Measurements from ENCODE around the gene ZBTB49. TPM values are rescaled to one million over a fixed set of nuclear protein-coding genes. Genes with fewer than 3 reads are reported as not detected.

ZBTB49 gene
- total RNA-seq, 5 donors from 2014 or later (not counting 1 experiment from before 2014, with no cell fraction given) = 7.9 to 17.1 (median 11.4) TPM

GRCh38 chr4:4259484-4260100 is 30.5 kb upstream of the ZBTB49 start:
- no peak for ATAC-seq (replicated peaks in 1 of 4)
- Mint-ChIP-seq H3K27me3 (peaks cover 0 to 5% of the 10 kb centered on the region in 2 donors), H3K36me3 (no peaks in the 10 kb centered on the region), H3K4me1 (peaks cover 0 to 9% (median 8%) of the 10 kb centered on the region in 3 donors), H3K9me3 (no peaks in the 10 kb centered on the region), H3K4me3 (no peak overlapping the region), H3K27ac (no peak overlapping the region)
- ChIA-PET CTCF (interaction anchor here (0.6 to 2.9 kb wide), 20 partner anchors 8 to 173 kb away, joined by 3 to 21 read pairs (median 5); partner anchors contain the start of gene TMEM128 (in 1 of the 2)), POLR2A (interaction anchor here in 1 of 2 donors (0.5 to 0.7 kb wide), 2 partner anchors 11 to 14 kb away, joined by 3 read pairs; no protein-coding TSS in a partner anchor)
- peaks cover 0 to 1% of the 10 kb centered on the region in 2 experiments for H3K27me3 ChIP-seq (replicated peaks in 1 of 2; ENCODE audit: control insufficient read depth in 2 of 2, extremely low read depth in 1 of 2, insufficient read depth in 2 of 2, low read length in 1 of 2)
- H3K4me1 ChIP-seq (ENCODE audit: control insufficient read depth in 1 of 2, extremely low read depth in 1 of 2, insufficient read depth in 2 of 2, low read length in 2 of 2) = no peaks in the 10 kb centered on the region
- no peak overlapping the region for H3K27ac ChIP-seq (ENCODE audit: low read length)
- H3K9me3 ChIP-seq = no peaks in the 10 kb centered on the region
- DNase-seq = no peak
- H3K36me3 ChIP-seq (ENCODE audit: control insufficient read depth in 2 of 2, extremely low read depth in 1 of 2, insufficient read depth in 1 of 2, low read length in 1 of 2) = no peaks in the 10 kb centered on the region
- 83% methylated on average over 4 of the region's 9 CpGs for WGBS (ENCODE audit: insufficient coverage)
- no peak overlapping the region for H3K4me3 ChIP-seq (ENCODE audit: control insufficient read depth in 1 of 2, extremely low read depth in 1 of 2, low read length in 1 of 2)

GRCh38 chr4:4260185-4260751 is 29.8 kb upstream of the ZBTB49 start:
- POLR2A ChIA-PET = interaction anchor here in 1 of 2 donors (0.5 to 0.7 kb wide), 2 partner anchors 12 to 13 kb away, joined by 3 read pairs; no protein-coding TSS in a partner anchor
- DNase-seq (peak in 8 of 35 experiments; percentile 8 to 79 (median 19)), ATAC-seq (replicated peaks in 1 of 4) (peak; percentile 92 to 100 (median 96))
- CTCF ChIA-PET = interaction anchor here (0.6 to 2.9 kb wide), 22 partner anchors 8 to 388 kb away, joined by 3 to 21 read pairs (median 5); partner anchors contain the start of gene TMEM128 (in 1 of the 2)
- H3K27me3 ChIP-seq (replicated peaks in 1 of 2; ENCODE audit: control insufficient read depth in 2 of 2, extremely low read depth in 1 of 2, insufficient read depth in 2 of 2, low read length in 1 of 2) = no peaks in the 10 kb centered on the region
- Mint-ChIP-seq H3K27ac (peak overlapping the region; percentile 16 to 61), H3K4me3 (no peak overlapping the region), H3K27me3 (peaks cover 0 to 3% of the 10 kb centered on the region in 2 donors), H3K36me3 (no peaks in the 10 kb centered on the region), H3K4me1 (peaks cover 0 to 11% (median 10%) of the 10 kb centered on the region in 3 donors), H3K9me3 (no peaks in the 10 kb centered on the region)
- peaks cover 0 to 7% of the 10 kb centered on the region in 2 experiments for H3K4me1 ChIP-seq (ENCODE audit: control insufficient read depth in 1 of 2, extremely low read depth in 1 of 2, insufficient read depth in 2 of 2, low read length in 2 of 2)
- H3K4me3 ChIP-seq (ENCODE audit: control insufficient read depth in 1 of 2, extremely low read depth in 1 of 2, low read length in 1 of 2) = no peak overlapping the region
- H3K9me3 ChIP-seq = no peaks in the 10 kb centered on the region
- H3K27ac ChIP-seq (ENCODE audit: low read length) = no peak overlapping the region
- no peaks in the 10 kb centered on the region for H3K36me3 ChIP-seq (ENCODE audit: control insufficient read depth in 2 of 2, extremely low read depth in 1 of 2, insufficient read depth in 1 of 2, low read length in 1 of 2)
- no CpG with 5 or more reads among the region's 6 CpGs for WGBS (ENCODE audit: insufficient coverage)

GRCh38 chr4:4267981-4268380 is 22.1 kb upstream of the ZBTB49 start:
- Mint-ChIP-seq H3K4me1 (peaks cover 6 to 53% (median 38%) of the 10 kb centered on the region in 3 donors), H3K4me3 (peak overlapping the region in 2 of 3 donors; percentile 18 to 39), H3K27ac (peak overlapping the region; percentile 80 to 90), H3K36me3 (peaks cover 34% of the 10 kb centered on the region), H3K9me3 (no peaks in the 10 kb centered on the region), H3K27me3 (no peaks in the 10 kb centered on the region)
- Histone ChIP-seq H3K4me1 (ENCODE audit: control insufficient read depth in 1 of 2, extremely low read depth in 1 of 2, insufficient read depth in 2 of 2, low read length in 2 of 2) (peaks cover 0 to 53% of the 10 kb centered on the region in 2 experiments), H3K4me3 (ENCODE audit: control insufficient read depth in 1 of 2, extremely low read depth in 1 of 2, low read length in 1 of 2) (peak overlapping the region in 1 of 2 donors; percentile 2), H3K36me3 (ENCODE audit: control insufficient read depth in 2 of 2, extremely low read depth in 1 of 2, insufficient read depth in 1 of 2, low read length in 1 of 2) (peaks cover 8 to 27% of the 10 kb centered on the region in 2 donors), H3K9me3 (no peaks in the 10 kb centered on the region), H3K27me3 (replicated peaks in 1 of 2; ENCODE audit: control insufficient read depth in 2 of 2, extremely low read depth in 1 of 2, insufficient read depth in 2 of 2, low read length in 1 of 2) (no peaks in the 10 kb centered on the region), H3K27ac (ENCODE audit: low read length) (peak overlapping the region; percentile 100)
- no CpG with 5 or more reads among the region's 5 CpGs for WGBS (ENCODE audit: insufficient coverage)
- ChIA-PET CTCF (interaction anchor here in 1 of 2 donors (0.6 to 2.2 kb wide), 2 partner anchors 8 to 43 kb away, joined by 3 to 14 read pairs; no protein-coding TSS in a partner anchor), POLR2A (no interaction called here)
- DNase-seq (peak in 1 of 35 experiments; percentile 17), ATAC-seq (replicated peaks in 1 of 4) (no peak)

GRCh38 chr4:4268776-4269175 is 21.3 kb upstream of the ZBTB49 start:
- H3K27ac Mint-ChIP-seq = peak overlapping the region; percentile 92 to 95
- peaks cover 8 to 34% of the 10 kb centered on the region in 2 donors for H3K36me3 ChIP-seq (ENCODE audit: control insufficient read depth in 2 of 2, extremely low read depth in 1 of 2, insufficient read depth in 1 of 2, low read length in 1 of 2)
- WGBS (ENCODE audit: insufficient coverage) = no CpG with 5 or more reads among the region's 1 CpG
- H3K36me3 Mint-ChIP-seq = peaks cover 42% of the 10 kb centered on the region
- no peaks in the 10 kb centered on the region for H3K27me3 ChIP-seq (replicated peaks in 1 of 2; ENCODE audit: control insufficient read depth in 2 of 2, extremely low read depth in 1 of 2, insufficient read depth in 2 of 2, low read length in 1 of 2)
- peak overlapping the region; percentile 100 for H3K27ac ChIP-seq (ENCODE audit: low read length)
- no peaks in the 10 kb centered on the region for H3K9me3 ChIP-seq
- peaks cover 6 to 53% (median 38%) of the 10 kb centered on the region in 3 donors for H3K4me1 Mint-ChIP-seq
- ChIA-PET POLR2A (no interaction called here), CTCF (interaction anchor here in 1 of 2 donors (2.2 kb wide), 1 partner anchor 9 kb away, joined by 14 read pairs; no protein-coding TSS in a partner anchor)
- H3K9me3 Mint-ChIP-seq = no peaks in the 10 kb centered on the region
- peaks cover 0 to 53% of the 10 kb centered on the region in 2 experiments for H3K4me1 ChIP-seq (ENCODE audit: control insufficient read depth in 1 of 2, extremely low read depth in 1 of 2, insufficient read depth in 2 of 2, low read length in 2 of 2)
- peak overlapping the region in 1 of 2 donors; percentile 51 for H3K4me3 ChIP-seq (ENCODE audit: control insufficient read depth in 1 of 2, extremely low read depth in 1 of 2, low read length in 1 of 2)
- no peaks in the 10 kb centered on the region for H3K27me3 Mint-ChIP-seq
- peak overlapping the region; percentile 47 to 75 (median 75) for H3K4me3 Mint-ChIP-seq
- ATAC-seq (replicated peaks in 1 of 4) = no peak
- DNase-seq = no peak

GRCh38 chr4:4269331-4269731 is 20.7 kb upstream of the ZBTB49 start:
- Histone ChIP-seq H3K27me3 (replicated peaks in 1 of 2; ENCODE audit: control insufficient read depth in 2 of 2, extremely low read depth in 1 of 2, insufficient read depth in 2 of 2, low read length in 1 of 2) (no peaks in the 10 kb centered on the region), H3K27ac (ENCODE audit: low read length) (peak overlapping the region; percentile 100), H3K4me3 (ENCODE audit: control insufficient read depth in 1 of 2, extremely low read depth in 1 of 2, low read length in 1 of 2) (peak overlapping the region in 1 of 2 donors; percentile 51), H3K4me1 (ENCODE audit: control insufficient read depth in 1 of 2, extremely low read depth in 1 of 2, insufficient read depth in 2 of 2, low read length in 2 of 2) (peaks cover 0 to 53% of the 10 kb centered on the region in 2 experiments), H3K9me3 (no peaks in the 10 kb centered on the region), H3K36me3 (ENCODE audit: control insufficient read depth in 2 of 2, extremely low read depth in 1 of 2, insufficient read depth in 1 of 2, low read length in 1 of 2) (peaks cover 11 to 40% of the 10 kb centered on the region in 2 donors)
- WGBS (ENCODE audit: insufficient coverage) = 56% methylated on average over 4 of the region's 11 CpGs
- H3K4me3 Mint-ChIP-seq = peak overlapping the region; percentile 47 to 75 (median 75)
- H3K9me3 Mint-ChIP-seq = no peaks in the 10 kb centered on the region
- ATAC-seq (replicated peaks in 1 of 4) (peak; percentile 64 to 86 (median 76)), DNase-seq (peak in 34 of 35 experiments; percentile 18 to 77 (median 42))
- H3K27me3 Mint-ChIP-seq = no peaks in the 10 kb centered on the region
- H3K4me1 Mint-ChIP-seq = peaks cover 6 to 53% (median 38%) of the 10 kb centered on the region in 3 donors
- ChIA-PET POLR2A (interaction anchor here in 1 of 2 donors (0.7 kb wide), 1 partner anchor 22 kb away, joined by 8 read pairs; the partner anchor contains the start of gene TMEM128), CTCF (interaction anchor here in 1 of 2 donors (2.1 to 2.2 kb wide), 2 partner anchors 9 kb away, joined by 11 to 14 read pairs; no protein-coding TSS in a partner anchor)
- H3K36me3 Mint-ChIP-seq = peaks cover 45% of the 10 kb centered on the region
- H3K27ac Mint-ChIP-seq = peak overlapping the region; percentile 92 to 95

GRCh38 chr4:4269856-4270255 is 20.2 kb upstream of the ZBTB49 start:
- CTCF ChIA-PET = interaction anchor here in 1 of 2 donors (0.6 to 2.1 kb wide), 2 partner anchors 9 to 33 kb away, joined by 3 to 11 read pairs; no protein-coding TSS in a partner anchor

More at GRCh38 chr4:4269856-4270255, 20.2 kb upstream of the ZBTB49 start:
- Histone ChIP-seq H3K4me1 (ENCODE audit: control insufficient read depth in 1 of 2, extremely low read depth in 1 of 2, insufficient read depth in 2 of 2, low read length in 2 of 2) (peaks cover 0 to 51% of the 10 kb centered on the region in 2 experiments), H3K4me3 (ENCODE audit: control insufficient read depth in 1 of 2, extremely low read depth in 1 of 2, low read length in 1 of 2) (peak overlapping the region in 1 of 2 donors; percentile 51), H3K36me3 (ENCODE audit: control insufficient read depth in 2 of 2, extremely low read depth in 1 of 2, insufficient read depth in 1 of 2, low read length in 1 of 2) (peaks cover 12 to 45% of the 10 kb centered on the region in 2 donors), H3K27me3 (replicated peaks in 1 of 2; ENCODE audit: control insufficient read depth in 2 of 2, extremely low read depth in 1 of 2, insufficient read depth in 2 of 2, low read length in 1 of 2) (no peaks in the 10 kb centered on the region), H3K27ac (ENCODE audit: low read length) (peak overlapping the region; percentile 100), H3K9me3 (no peaks in the 10 kb centered on the region)
- ATAC-seq (replicated peaks in 1 of 4) (peak; percentile 46 to 82 (median 78)), DNase-seq (peak in 32 of 35 experiments; percentile 6 to 62 (median 30))
- Mint-ChIP-seq H3K9me3 (no peaks in the 10 kb centered on the region), H3K27me3 (no peaks in the 10 kb centered on the region), H3K4me3 (peak overlapping the region; percentile 47 to 75 (median 75)), H3K4me1 (peaks cover 6 to 52% (median 37%) of the 10 kb centered on the region in 3 donors), H3K27ac (peak overlapping the region; percentile 92 to 95), H3K36me3 (peaks cover 50% of the 10 kb centered on the region)
- POLR2A ChIA-PET = interaction anchor here in 1 of 2 donors (0.7 kb wide), 1 partner anchor 22 kb away, joined by 8 read pairs; the partner anchor contains the start of gene TMEM128
- WGBS (ENCODE audit: insufficient coverage) = 60% methylated on average over 1 of the region's 4 CpGs

All from T-cell (primary cell).